Measurements from ENCODE around the gene ZC3H4. TPM values are rescaled to one million over a fixed set of nuclear protein-coding genes. Genes with fewer than 3 reads are reported as not detected.
A peak's percentile ranks its signal among the peaks of the same experiment; 100 is the strongest.

ZC3H4 gene
- total and polyA plus RNA-seq, 9 of the 15 experiments (the other 6 are each of a cell fraction or from before 2014, with no cell fraction given), result 2.2 to 75.6 (median 18.3) TPM

DNA sequence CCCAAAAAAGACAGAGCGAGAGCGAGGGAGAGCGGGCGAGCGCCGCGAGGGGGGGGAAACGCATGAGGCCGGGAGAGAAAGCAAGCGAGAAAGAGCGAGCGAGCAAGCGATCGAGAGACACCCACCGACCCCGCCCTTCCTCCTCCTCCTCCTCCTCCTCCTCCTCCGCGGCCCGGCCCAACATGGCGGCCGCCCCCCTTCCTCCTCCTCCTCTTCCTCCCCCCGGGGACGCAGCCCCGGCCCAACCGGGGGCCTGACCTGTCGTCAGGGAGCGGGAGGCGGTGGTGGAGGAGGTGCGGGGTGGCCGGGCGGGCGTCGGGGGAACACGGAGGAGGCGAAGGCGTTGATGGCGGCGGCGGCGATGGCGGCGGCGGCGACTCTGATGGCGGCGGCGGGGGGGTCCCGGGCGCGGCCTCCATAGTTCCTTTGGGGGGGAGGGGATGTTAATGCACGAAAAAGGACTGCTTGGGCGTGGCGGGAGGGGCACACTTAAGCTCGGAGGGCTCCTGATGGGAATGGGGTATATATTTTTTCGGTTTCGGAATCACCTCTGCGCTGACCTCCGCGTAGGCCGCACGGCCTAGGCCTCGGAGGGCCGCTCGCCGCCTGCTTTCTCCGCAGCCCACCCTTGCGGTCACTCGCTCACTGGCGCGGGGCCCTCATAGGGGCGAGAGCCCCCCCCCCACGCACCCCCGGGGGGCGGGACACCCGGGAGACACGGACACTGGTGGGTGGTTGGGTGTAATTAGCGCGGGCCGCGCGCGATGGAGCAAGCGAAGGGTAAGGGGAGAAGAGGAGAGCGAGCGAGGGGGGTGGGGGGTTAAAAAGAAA lies 1.2 kb downstream of the ZC3H4 start (continued):
- TF ChIP-seq, protein P1, sequence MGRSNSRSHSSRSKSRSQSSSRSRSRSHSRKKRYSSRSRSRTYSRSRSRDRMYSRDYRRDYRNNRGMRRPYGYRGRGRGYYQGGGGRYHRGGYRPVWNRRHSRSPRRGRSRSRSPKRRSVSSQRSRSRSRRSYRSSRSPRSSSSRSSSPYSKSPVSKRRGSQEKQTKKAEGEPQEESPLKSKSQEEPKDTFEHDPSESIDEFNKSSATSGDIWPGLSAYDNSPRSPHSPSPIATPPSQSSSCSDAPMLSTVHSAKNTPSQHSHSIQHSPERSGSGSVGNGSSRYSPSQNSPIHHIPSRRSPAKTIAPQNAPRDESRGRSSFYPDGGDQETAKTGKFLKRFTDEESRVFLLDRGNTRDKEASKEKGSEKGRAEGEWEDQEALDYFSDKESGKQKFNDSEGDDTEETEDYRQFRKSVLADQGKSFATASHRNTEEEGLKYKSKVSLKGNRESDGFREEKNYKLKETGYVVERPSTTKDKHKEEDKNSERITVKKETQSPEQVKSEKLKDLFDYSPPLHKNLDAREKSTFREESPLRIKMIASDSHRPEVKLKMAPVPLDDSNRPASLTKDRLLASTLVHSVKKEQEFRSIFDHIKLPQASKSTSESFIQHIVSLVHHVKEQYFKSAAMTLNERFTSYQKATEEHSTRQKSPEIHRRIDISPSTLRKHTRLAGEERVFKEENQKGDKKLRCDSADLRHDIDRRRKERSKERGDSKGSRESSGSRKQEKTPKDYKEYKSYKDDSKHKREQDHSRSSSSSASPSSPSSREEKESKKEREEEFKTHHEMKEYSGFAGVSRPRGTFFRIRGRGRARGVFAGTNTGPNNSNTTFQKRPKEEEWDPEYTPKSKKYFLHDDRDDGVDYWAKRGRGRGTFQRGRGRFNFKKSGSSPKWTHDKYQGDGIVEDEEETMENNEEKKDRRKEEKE (IDR thresholded peaks at IDR 0.05; ENCODE audit: borderline replicate concordance in 1 of 2, control insufficient read depth in 1 of 2, low read depth in 2 of 2, low read length in 1 of 2), result 0 out of 4 replicates have a peak, but pooled peaks of 1 of the 2 experiments have one; percentile 31
- TF ChIP-seq SMARCA5 (IDR thresholded peaks at IDR 0.05) (no peak), RNF2 (IDR thresholded peaks at IDR 0.05) (peak; percentile 47; the same call in 1 of the 2 replicates), ZNF124 (CRISPR knock-in tag; IDR thresholded peaks at IDR 0.05) (no peak), KDM1A (IDR thresholded peaks at IDR 0.05) (no peak), TAF15 (IDR thresholded peaks at IDR 0.05; ENCODE audit: low read depth, low read length) (no peak), XRCC3 (IDR thresholded peaks at IDR 0.05) (no peak), ZEB2 (IDR thresholded peaks at IDR 0.05) (no peak), BMI1 (IDR thresholded peaks at IDR 0.05; ENCODE audit: low read length) (no peak), SRSF7 (optimal IDR thresholded peaks at IDR 0.05; ENCODE audit: low read depth, low read length) (no peak), POLR2A (conservative IDR thresholded peaks at IDR 0.05) (peak; percentile 88), CXXC5 (CRISPR knock-in tag; IDR thresholded peaks at IDR 0.05) (peak; percentile 56; the same call in 1 of the 2 replicates), PTBP1 (IDR thresholded peaks at IDR 0.05; ENCODE audit: low read depth, low read length) (no peak), NCOA6 (IDR thresholded peaks at IDR 0.05) (no peak), PRMT5 (CRISPR knock-in tag; IDR thresholded peaks at IDR 0.05) (peak; percentile 25; the same call in 1 of the 2 replicates), FOXA3 (CRISPR knock-in tag; conservative IDR thresholded peaks at IDR 0.05 in 1 of 2, IDR thresholded peaks at IDR 0.05 in 1 of 2) (0 out of 4 replicates have a peak, but pooled peaks of 1 of the 2 experiments have one; percentile 8)
- TF ChIP-seq, protein P2, sequence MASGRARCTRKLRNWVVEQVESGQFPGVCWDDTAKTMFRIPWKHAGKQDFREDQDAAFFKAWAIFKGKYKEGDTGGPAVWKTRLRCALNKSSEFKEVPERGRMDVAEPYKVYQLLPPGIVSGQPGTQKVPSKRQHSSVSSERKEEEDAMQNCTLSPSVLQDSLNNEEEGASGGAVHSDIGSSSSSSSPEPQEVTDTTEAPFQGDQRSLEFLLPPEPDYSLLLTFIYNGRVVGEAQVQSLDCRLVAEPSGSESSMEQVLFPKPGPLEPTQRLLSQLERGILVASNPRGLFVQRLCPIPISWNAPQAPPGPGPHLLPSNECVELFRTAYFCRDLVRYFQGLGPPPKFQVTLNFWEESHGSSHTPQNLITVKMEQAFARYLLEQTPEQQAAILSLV (tag; IDR thresholded peaks at IDR 0.05), result no peak
- TF ChIP-seq, protein P3, sequence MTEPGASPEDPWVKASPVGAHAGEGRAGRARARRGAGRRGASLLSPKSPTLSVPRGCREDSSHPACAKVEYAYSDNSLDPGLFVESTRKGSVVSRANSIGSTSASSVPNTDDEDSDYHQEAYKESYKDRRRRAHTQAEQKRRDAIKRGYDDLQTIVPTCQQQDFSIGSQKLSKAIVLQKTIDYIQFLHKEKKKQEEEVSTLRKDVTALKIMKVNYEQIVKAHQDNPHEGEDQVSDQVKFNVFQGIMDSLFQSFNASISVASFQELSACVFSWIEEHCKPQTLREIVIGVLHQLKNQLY (CRISPR knock-in tag; conservative IDR thresholded peaks at IDR 0.05), result peak in 1 of 2 experiments; percentile 42; a peak in 1 of 4 replicates
- TF ChIP-seq, protein P4, sequence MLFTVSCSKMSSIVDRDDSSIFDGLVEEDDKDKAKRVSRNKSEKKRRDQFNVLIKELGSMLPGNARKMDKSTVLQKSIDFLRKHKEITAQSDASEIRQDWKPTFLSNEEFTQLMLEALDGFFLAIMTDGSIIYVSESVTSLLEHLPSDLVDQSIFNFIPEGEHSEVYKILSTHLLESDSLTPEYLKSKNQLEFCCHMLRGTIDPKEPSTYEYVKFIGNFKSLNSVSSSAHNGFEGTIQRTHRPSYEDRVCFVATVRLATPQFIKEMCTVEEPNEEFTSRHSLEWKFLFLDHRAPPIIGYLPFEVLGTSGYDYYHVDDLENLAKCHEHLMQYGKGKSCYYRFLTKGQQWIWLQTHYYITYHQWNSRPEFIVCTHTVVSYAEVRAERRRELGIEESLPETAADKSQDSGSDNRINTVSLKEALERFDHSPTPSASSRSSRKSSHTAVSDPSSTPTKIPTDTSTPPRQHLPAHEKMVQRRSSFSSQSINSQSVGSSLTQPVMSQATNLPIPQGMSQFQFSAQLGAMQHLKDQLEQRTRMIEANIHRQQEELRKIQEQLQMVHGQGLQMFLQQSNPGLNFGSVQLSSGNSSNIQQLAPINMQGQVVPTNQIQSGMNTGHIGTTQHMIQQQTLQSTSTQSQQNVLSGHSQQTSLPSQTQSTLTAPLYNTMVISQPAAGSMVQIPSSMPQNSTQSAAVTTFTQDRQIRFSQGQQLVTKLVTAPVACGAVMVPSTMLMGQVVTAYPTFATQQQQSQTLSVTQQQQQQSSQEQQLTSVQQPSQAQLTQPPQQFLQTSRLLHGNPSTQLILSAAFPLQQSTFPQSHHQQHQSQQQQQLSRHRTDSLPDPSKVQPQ (CRISPR knock-in tag; IDR thresholded peaks at IDR 0.05; ENCODE audit: borderline replicate concordance), result no peak
- TF ChIP-seq, protein P5, sequence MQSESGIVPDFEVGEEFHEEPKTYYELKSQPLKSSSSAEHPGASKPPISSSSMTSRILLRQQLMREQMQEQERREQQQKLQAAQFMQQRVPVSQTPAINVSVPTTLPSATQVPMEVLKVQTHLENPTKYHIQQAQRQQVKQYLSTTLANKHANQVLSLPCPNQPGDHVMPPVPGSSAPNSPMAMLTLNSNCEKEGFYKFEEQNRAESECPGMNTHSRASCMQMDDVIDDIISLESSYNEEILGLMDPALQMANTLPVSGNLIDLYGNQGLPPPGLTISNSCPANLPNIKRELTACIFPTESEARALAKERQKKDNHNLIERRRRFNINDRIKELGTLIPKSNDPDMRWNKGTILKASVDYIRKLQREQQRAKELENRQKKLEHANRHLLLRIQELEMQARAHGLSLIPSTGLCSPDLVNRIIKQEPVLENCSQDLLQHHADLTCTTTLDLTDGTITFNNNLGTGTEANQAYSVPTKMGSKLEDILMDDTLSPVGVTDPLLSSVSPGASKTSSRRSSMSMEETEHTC (IDR thresholded peaks at IDR 0.05), result no peak; the same call in 1 of the 2 replicates
